GM12873 (cell line): ENCODE results near the gene ICAM1.

Experiments used
- CTCF ChIP-seq: IDR thresholded peaks from 2 replicates; pipeline ENCODE4 v1.5.1; 2012; ENCODE audit warnings: low read depth, mild to moderate bottlenecking, moderate library complexity, low read length, control low read depth; ENCODE audit not compliant: insufficient read depth; ENCODE audit errors: missing control alignments

The ICAM1 gene

GRCh38 chr19:10295847-10296591 lies 25.1 kb downstream of the ICAM1 start:
- no peak for TF ChIP-seq CTCF

- TF ChIP-seq CTCF = no peak
Observed at GRCh38 chr19:10299545-10300458, 28.9 kb downstream of the ICAM1 start.

- TF ChIP-seq CTCF = no peak
Observed at GRCh38 chr19:10305139-10305806, 34.4 kb downstream of the ICAM1 start.

GRCh38 chr19:10306327-10306726 lies 35.4 kb downstream of the ICAM1 start:
- TF ChIP-seq CTCF = no peak

- TF ChIP-seq CTCF = no peak
Observed at GRCh38 chr19:10309423-10309822, 38.5 kb downstream of the ICAM1 start, which contains the start of gene ZGLP1. Gene ZGLP1, minus strand, starts transcription at chr19:10309815.

GRCh38 chr19:10315335-10316214 lies 44.7 kb downstream of the ICAM1 start, which contains the start of gene FDX2:
Gene FDX2, minus strand, starts transcription at chr19:10316015. Its CDS starts 19 bp downstream, at chr19:10315996.
- TF ChIP-seq CTCF = no peak
